Glomerular visceral epithelial cell (primary cell): ENCODE data around the gene SEMG2.

Experiments used
- DNase-seq: peaks from one replicate; pipeline ENCODE4 v3.0.0-alpha.2; 2016; ENCODE audit errors: extremely low spot score

SEMG2 gene

GRCh38 chr20:45229264-45230056 is 8.3 kb downstream of the SEMG2 start:
- peak; percentile 42 for DNase-seq

- no peak for DNase-seq
Measured at GRCh38 chr20:45230631-45231030, 9.5 kb downstream of the SEMG2 start.

GRCh38 chr20:45235995-45236394 is 14.8 kb downstream of the SEMG2 start:
- DNase-seq: no peak

GRCh38 chr20:45238139-45238538 is 17.0 kb downstream of the SEMG2 start:
- no peak for DNase-seq

- no peak for DNase-seq
Measured at GRCh38 chr20:45246109-45246508, 24.9 kb downstream of the SEMG2 start.

- no peak for DNase-seq
Measured at GRCh38 chr20:45247865-45248264, 26.7 kb downstream of the SEMG2 start.

- DNase-seq: no peak
Measured at GRCh38 chr20:45248609-45249008, 27.4 kb downstream of the SEMG2 start.

- DNase-seq: no peak
Measured at GRCh38 chr20:45251884-45252560, 30.8 kb downstream of the SEMG2 start.

GRCh38 chr20:45253261-45253660 is 32.1 kb downstream of the SEMG2 start:
- DNase-seq: no peak

GRCh38 chr20:45254383-45255262 is 33.5 kb downstream of the SEMG2 start, which contains the start of gene SLPI:
Gene SLPI (minus strand): TSS chr20:45254564. CDS start chr20:45254543, 21 bp downstream.
- DNase-seq: no peak

GRCh38 chr20:45257161-45257560 is 36.0 kb downstream of the SEMG2 start:
- no peak for DNase-seq

GRCh38 chr20:45257711-45258110 is 36.5 kb downstream of the SEMG2 start:
- DNase-seq: no peak

- DNase-seq: no peak
Measured at GRCh38 chr20:45258259-45258658, 37.1 kb downstream of the SEMG2 start.

GRCh38 chr20:45258664-45259063 is 37.5 kb downstream of the SEMG2 start:
- no peak for DNase-seq

GRCh38 chr20:45263556-45264266 is 42.5 kb downstream of the SEMG2 start:
- DNase-seq: no peak

GRCh38 chr20:45266977-45267376 is 45.8 kb downstream of the SEMG2 start:
- no peak for DNase-seq

- no peak for DNase-seq
Measured at GRCh38 chr20:45268531-45268930, 47.4 kb downstream of the SEMG2 start.

- no peak for DNase-seq
Measured at GRCh38 chr20:45269056-45269455, 47.9 kb downstream of the SEMG2 start.

- DNase-seq: no peak
Measured at GRCh38 chr20:45269754-45270270, 48.6 kb downstream of the SEMG2 start.
